ENCODE data around the gene CAPN5.

DNA sequence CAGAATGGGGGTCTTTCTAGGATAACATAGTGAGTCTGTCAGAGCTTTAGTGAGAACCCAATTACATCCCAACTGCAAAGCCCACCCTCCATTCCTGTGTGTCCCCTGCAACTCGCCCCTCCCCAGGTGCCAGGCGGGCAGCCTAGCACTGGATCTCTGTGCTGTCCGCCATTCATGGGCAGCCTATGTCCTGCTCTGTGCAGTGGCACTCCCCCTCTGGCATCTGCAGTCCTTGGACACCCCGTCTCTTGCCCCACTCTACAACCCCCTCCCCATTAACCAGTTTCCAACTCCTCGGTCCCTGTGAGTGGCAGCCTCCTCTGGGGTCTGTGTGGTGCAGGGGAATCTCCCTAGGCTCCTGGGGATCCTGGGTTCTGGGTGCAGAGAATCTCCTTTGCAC lies 98.3 kb downstream of the CAPN5 start:
- TF ChIP-seq, protein P1, sequence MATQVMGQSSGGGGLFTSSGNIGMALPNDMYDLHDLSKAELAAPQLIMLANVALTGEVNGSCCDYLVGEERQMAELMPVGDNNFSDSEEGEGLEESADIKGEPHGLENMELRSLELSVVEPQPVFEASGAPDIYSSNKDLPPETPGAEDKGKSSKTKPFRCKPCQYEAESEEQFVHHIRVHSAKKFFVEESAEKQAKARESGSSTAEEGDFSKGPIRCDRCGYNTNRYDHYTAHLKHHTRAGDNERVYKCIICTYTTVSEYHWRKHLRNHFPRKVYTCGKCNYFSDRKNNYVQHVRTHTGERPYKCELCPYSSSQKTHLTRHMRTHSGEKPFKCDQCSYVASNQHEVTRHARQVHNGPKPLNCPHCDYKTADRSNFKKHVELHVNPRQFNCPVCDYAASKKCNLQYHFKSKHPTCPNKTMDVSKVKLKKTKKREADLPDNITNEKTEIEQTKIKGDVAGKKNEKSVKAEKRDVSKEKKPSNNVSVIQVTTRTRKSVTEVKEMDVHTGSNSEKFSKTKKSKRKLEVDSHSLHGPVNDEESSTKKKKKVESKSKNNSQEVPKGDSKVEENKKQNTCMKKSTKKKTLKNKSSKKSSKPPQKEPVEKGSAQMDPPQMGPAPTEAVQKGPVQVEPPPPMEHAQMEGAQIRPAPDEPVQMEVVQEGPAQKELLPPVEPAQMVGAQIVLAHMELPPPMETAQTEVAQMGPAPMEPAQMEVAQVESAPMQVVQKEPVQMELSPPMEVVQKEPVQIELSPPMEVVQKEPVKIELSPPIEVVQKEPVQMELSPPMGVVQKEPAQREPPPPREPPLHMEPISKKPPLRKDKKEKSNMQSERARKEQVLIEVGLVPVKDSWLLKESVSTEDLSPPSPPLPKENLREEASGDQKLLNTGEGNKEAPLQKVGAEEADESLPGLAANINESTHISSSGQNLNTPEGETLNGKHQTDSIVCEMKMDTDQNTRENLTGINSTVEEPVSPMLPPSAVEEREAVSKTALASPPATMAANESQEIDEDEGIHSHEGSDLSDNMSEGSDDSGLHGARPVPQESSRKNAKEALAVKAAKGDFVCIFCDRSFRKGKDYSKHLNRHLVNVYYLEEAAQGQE (IDR thresholded peaks at IDR 0.05), result no peak
- no peak for TF ChIP-seq EP300 (IDR thresholded peaks at IDR 0.05)
- TF ChIP-seq POLR2A (IDR thresholded peaks at IDR 0.05; ENCODE audit: low read length), result no peak
- TF ChIP-seq, protein P2, sequence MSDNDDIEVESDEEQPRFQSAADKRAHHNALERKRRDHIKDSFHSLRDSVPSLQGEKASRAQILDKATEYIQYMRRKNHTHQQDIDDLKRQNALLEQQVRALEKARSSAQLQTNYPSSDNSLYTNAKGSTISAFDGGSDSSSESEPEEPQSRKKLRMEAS (IDR thresholded peaks at IDR 0.05), result no peak
